Right cardiac atrium (tissue), 5 donors: ENCODE results near the gene COL23A1. TPM values are rescaled to one million over a fixed set of nuclear protein-coding genes. Genes with fewer than 3 reads are reported as not detected.

Experiments
- ATAC-seq, 2 donors: fragments of 200-7000 bp; cut with Tn5 transposase; one replicate each; pipeline versions ENCODE4 v1.8.0 to v1.9.1; 2020; ENCODE audit warnings: moderate library complexity in 2 of 2, mild to moderate bottlenecking in 1 of 2
- DNase-seq, 3 donors: peaks; one replicate each; pipeline ENCODE4 v3.0.0-alpha.2; 2020
- H3K27ac ChIP-seq: one replicate; pipeline ENCODE4 v1.5.1; 2013; ENCODE audit warnings: mild to moderate bottlenecking, low read length, control low read depth, moderate library complexity
- H3K27me3 ChIP-seq: one replicate; pipeline ENCODE4 v1.6.1; 2013; ENCODE audit not compliant: control insufficient read depth, insufficient read depth
- H3K4me1 ChIP-seq: one replicate; pipeline ENCODE4 v1.6.1; 2013; ENCODE audit warnings: low read length; ENCODE audit not compliant: control insufficient read depth, insufficient read depth
- H3K4me3 ChIP-seq: one replicate; pipeline ENCODE4 v1.5.1; 2013; ENCODE audit warnings: low read length, control low read depth
- H3K9me3 ChIP-seq: one replicate; pipeline ENCODE4 v1.6.1; 2013; ENCODE audit warnings: low read length; ENCODE audit not compliant: control insufficient read depth
- WGBS: extraction: QIAGEN DNeasy Blood & Tissue Kit; methylation state at CpG from one replicate; pipeline ENCODE4 v1.1.7; 2013; 5-methylcytosine and 5-hydroxymethylcytosine counted together
- intact Hi-C, 4 donors: fragments of 100-400 bp; cut with DNase I; formaldehyde crosslinking; loops; one replicate each; pipeline versions ENCODE4 v1.11.0 to v1.14.0; 2022 to 2023
- polyA plus RNA-seq: library from polyadenylated mRNA; stranded (reverse); fragments of 200-250 nt; gene quantifications from one replicate; pipeline ENCODE4 v1.2.3, GENCODE V29; 2013
- total RNA-seq, 4 donors: library from RNA; stranded (reverse); fragmentation: NEBNext Ultra II Directional; extraction: Animal tissue kit (Norgen Biotek cat#: 25700); gene quantifications; one replicate each; pipeline ENCODE4 v1.2.1, GENCODE V29; 2021
- donor health status: healthy with polysubstance abuse.
- donor health status: DM: no; HTN: yes; CAD: no.
- donor health status: DM: no; HTN: no; CAD: no.
- donor health status: DM: no; HTN: yes; CAD: no; lungs with severe emphysema.
- donor health status: DM: yes; HTN: yes; CAD: no.

Gene COL23A1
- total and polyA plus RNA-seq, 5 donors = 2.5 to 13.6 (median 6.3) TPM

DNA sequence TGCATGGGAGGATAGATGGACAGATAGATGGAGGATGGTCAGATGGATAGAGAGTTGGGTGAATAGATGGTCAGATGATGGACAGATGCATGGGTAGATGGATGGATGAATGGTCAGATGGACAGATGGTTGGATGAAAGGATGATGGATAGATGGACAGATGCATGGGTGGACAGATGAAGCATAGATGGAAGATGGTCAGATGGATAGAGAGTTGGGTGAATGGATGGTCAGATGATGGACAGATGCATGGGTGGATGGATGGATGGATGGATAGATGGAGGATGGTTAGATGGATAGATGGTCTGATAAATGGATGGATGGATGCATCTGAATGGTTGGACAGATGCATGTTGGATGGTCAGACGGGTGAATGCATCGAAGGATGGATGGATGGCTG lies 70.4 kb downstream of the COL23A1 start:
- H3K4me1 ChIP-seq = no peaks in the 10 kb centered on the region
- H3K27me3 ChIP-seq = no peaks in the 10 kb centered on the region
- 96% methylated on average over 2 of the region's 2 CpGs for WGBS
- no peaks in the 10 kb centered on the region for H3K9me3 ChIP-seq
- intact Hi-C loops = no loop called here
- H3K27ac ChIP-seq = no peak overlapping the region
- no peak overlapping the region for H3K4me3 ChIP-seq
- ATAC-seq = no peak
- no peak for DNase-seq

DNA sequence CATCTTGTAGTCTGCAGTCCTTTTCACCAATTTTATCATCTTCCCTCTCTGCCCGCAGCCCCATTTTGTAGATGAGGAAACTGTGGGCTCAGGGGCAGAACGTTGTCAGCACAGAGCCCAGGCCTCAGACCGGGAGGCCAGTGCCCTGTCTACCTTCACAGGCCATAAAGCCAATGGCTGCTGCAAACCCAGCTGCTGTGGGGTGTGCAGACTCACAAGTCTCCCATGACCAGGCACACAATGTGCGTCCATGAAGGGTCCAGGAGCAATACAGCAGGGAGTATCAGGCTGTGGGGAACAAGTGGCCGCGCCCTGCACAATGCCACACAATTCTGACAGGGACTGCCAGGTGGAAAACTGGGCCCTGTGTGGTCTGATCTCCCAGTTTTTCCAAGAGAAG lies 71.0 kb downstream of the COL23A1 start:
- H3K27ac ChIP-seq = no peak overlapping the region
- H3K4me1 ChIP-seq = no peaks in the 10 kb centered on the region
- WGBS = 98% methylated on average over 6 of the region's 6 CpGs
- no peaks in the 10 kb centered on the region for H3K27me3 ChIP-seq
- DNase-seq = no peak
- H3K4me3 ChIP-seq = no peak overlapping the region
- intact Hi-C loops = no loop called here
- no peak for ATAC-seq
- H3K9me3 ChIP-seq = no peaks in the 10 kb centered on the region

DNA sequence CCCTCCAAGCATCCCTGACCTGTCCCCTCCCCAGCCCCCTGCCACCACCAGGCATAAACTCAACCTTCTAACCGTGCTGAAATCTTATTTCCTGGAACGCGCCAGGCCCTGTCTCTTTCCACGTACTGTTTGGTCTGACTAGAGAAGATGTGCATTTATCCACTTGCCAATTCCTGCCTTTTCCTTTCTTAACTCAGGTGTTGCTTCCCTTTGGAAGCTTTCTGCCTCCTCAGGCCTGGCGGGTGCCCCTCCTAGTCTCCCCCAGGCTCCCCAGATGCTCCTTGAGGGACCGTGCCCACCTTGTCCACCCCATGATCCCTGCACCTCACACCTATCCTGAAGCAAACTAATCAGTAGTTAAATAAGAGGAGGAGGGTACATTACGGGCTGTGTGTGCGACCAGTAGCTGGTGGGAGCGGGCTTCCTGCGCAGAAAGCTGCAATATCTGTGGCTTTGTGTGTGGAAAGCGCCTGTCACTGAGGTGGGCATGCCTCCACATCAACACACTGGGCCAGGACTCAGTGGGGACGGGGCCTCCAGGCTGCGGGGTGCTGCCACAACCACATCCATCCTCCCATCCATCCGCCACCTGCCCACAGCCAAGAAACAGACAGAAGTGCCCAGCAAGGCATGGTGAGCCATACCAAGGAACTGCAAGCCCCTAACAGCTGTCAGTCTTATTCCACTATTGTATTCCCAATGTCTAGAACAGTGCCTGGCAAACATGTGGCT lies 73.5 kb downstream of the COL23A1 start:
- intact Hi-C loops = no loop called here
- Histone ChIP-seq H3K27ac (no peak overlapping the region), H3K9me3 (peaks cover 3% of the 10 kb centered on the region), H3K4me3 (no peak overlapping the region), H3K27me3 (no peaks in the 10 kb centered on the region), H3K4me1 (no peaks in the 10 kb centered on the region)
- no peak for DNase-seq
- ATAC-seq = no peak
- WGBS = 84% methylated on average over 14 of the region's 14 CpGs

DNA sequence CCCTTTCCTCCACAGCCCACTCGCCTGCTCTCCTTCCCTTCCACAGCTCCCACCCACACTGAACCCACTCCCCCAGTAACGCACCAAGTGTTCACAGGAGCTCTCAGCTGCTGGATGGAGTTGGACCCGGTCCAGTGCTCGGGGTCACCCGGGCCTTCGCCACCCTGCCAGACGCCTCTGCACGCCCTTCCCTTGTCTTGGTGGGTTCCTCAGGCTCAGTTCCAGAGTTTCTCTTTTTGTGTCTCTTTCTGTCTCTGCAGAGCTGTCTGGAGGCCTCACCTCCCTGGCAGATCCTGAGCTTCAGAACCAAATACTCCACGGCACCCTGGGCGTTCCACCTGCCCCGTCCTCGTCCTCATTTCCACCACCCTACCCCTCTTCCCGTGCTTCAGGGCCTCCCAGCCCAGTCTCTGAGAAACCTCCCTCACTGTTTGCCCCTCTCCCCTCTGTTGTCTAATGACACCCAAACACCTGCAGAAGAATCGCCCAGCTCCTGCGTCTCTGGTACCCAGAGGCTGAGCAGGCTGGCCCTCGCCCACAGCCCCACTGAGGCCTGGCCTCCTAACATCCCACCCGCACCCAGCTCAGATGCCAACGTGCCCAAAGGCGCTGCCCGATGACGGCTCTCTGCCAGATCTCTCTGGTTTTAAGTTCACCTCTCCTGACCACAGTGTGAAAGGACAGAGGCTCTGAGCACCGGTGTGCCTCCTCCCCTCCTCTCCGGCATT lies 74.3 kb downstream of the COL23A1 start:
- peaks cover 3% of the 10 kb centered on the region for H3K9me3 ChIP-seq
- intact Hi-C loops = no loop called here
- no peak for ATAC-seq
- no peak overlapping the region for H3K27ac ChIP-seq
- no peaks in the 10 kb centered on the region for H3K4me1 ChIP-seq
- 81% methylated on average over 23 of the region's 23 CpGs for WGBS
- no peaks in the 10 kb centered on the region for H3K27me3 ChIP-seq
- DNase-seq = no peak
- no peak overlapping the region for H3K4me3 ChIP-seq

DNA sequence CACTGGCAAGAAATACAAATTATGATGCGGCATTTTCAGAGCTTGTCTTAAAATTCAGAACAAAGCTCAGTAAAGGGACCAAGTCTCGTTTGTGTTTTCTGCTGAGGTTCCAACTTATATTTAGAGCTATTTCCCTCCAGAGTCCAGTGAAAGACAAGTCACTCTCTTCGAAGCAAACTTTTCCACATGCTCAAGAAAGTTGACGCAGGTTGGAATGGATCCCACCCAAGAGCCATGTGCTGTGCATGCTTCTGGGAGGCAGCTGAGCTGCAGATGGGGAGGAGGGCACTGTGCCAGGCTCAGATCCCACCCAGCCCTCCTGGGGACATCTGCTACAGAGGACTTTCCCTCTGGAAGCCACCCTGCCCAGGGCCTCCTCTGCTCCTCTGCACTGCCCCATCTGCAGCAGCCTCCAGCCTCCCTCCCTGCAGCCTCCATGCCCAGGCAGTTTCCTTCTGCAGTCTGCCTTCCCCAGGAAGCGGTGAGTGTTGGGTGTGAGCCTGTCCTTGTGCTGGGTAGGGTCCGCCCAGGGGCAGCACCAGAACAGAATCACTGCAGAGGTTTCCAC lies 75.3 kb downstream of the COL23A1 start:
- H3K27me3 ChIP-seq = no peaks in the 10 kb centered on the region
- H3K4me3 ChIP-seq = no peak overlapping the region
- WGBS = 76% methylated on average over 6 of the region's 6 CpGs
- ATAC-seq = no peak
- no peaks in the 10 kb centered on the region for H3K4me1 ChIP-seq
- no peak for DNase-seq
- H3K9me3 ChIP-seq = peaks cover 3% of the 10 kb centered on the region
- no peak overlapping the region for H3K27ac ChIP-seq
- intact Hi-C loops = no loop called here

DNA sequence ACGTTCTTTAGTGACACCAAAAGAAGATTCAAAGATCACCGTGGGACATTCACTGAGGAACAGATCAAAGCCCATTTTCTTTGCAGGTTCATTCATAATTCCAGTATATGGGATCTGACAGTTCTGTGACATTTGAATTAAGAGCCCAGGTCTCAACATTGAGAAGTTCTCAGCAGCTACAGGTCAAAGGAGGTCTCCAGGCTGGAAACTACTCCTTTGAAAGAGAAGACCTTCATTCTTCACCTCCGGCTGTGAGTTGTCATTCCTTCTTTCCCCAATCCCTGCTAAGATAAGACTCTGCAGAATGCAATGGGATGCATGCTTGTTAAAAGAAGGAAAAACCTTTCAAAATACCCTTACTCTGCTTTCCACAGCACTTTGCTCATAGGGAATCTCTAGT lies 79.0 kb downstream of the COL23A1 start:
- no peak overlapping the region for H3K27ac ChIP-seq
- ATAC-seq (no peak), DNase-seq (no peak)
- H3K27me3 ChIP-seq = no peaks in the 10 kb centered on the region
- intact Hi-C loops = no loop called here
- H3K4me3 ChIP-seq = no peak overlapping the region
- peaks cover 3% of the 10 kb centered on the region for H3K9me3 ChIP-seq
- WGBS = 54% methylated on average over 3 of the region's 3 CpGs
- H3K4me1 ChIP-seq = no peaks in the 10 kb centered on the region

DNA sequence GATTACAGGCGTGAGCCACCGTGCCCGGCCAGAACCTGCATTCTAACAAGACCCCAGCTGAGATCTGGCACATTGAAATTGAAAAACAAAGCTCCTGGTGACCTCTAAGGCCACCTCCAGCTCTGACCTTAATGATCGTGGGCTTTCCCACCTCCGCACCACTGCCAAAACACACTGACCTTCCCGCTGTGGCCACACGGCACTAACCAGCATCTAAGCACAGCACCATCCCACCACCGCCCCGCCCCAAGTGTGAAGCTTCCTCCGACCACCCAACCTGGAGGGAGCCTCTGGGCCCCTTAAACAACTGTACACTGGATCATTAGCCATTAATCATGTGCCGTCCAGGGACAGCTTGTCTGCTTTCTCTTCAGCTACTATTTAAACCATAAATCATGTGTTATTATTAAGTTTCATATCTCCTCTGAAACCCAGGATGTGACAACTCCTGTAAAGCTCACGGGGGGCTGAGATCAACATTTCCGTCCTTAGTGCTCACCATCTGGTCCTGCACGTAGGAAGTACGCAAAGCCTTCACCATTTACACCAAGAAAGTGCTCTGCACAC lies 80.6 kb downstream of the COL23A1 start:
- intact Hi-C loops = no loop called here
- 89% methylated on average over 15 of the region's 15 CpGs for WGBS
- no peak for ATAC-seq
- H3K4me1 ChIP-seq = no peaks in the 10 kb centered on the region
- DNase-seq = no peak
- H3K27ac ChIP-seq = no peak overlapping the region
- no peaks in the 10 kb centered on the region for H3K27me3 ChIP-seq
- no peak overlapping the region for H3K4me3 ChIP-seq
- peaks cover 3% of the 10 kb centered on the region for H3K9me3 ChIP-seq

DNA sequence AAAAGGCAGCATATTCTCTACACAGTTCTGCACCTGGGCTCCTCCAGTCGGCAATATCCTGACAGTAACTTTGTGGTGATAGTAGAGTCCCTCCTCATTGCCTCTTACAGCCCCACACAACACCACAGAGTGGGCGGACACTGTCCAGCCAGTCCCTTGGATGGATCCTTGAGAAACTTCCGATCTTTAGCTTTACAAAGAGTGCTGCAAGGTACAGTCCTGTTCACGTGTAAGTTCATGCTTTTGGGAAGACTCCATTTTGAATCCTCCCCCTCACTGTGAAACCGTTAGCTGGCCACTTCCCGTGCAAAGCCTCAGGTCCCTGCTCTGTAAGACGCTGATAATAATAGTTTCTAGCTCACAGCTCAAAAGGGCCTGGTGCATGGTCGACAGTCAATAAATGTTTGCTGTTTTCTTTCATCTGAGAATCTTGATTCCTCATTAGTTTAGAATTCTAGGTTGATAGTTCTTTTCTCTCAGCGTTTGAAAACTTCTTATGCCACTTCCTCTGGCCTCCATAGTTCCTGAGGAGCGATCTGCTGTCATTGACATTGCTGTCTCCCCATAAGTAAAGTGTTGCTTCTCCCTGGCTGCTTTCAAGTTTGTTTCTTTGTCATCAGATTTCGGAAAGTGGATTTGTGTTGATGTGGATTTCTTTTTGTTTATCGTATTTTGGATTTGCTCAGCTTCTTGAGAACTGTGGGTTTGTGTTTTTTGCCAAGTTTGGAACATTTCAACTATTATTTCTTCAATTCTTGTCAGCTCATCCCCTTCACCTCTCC lies 82.9 kb downstream of the COL23A1 start:
- Histone ChIP-seq H3K27ac (no peak overlapping the region), H3K4me1 (no peaks in the 10 kb centered on the region), H3K9me3 (no peaks in the 10 kb centered on the region), H3K27me3 (no peaks in the 10 kb centered on the region), H3K4me3 (no peak overlapping the region)
- ATAC-seq (no peak), DNase-seq (no peak)
- intact Hi-C loops = no loop called here
- WGBS = 88% methylated on average over 12 of the region's 12 CpGs

DNA sequence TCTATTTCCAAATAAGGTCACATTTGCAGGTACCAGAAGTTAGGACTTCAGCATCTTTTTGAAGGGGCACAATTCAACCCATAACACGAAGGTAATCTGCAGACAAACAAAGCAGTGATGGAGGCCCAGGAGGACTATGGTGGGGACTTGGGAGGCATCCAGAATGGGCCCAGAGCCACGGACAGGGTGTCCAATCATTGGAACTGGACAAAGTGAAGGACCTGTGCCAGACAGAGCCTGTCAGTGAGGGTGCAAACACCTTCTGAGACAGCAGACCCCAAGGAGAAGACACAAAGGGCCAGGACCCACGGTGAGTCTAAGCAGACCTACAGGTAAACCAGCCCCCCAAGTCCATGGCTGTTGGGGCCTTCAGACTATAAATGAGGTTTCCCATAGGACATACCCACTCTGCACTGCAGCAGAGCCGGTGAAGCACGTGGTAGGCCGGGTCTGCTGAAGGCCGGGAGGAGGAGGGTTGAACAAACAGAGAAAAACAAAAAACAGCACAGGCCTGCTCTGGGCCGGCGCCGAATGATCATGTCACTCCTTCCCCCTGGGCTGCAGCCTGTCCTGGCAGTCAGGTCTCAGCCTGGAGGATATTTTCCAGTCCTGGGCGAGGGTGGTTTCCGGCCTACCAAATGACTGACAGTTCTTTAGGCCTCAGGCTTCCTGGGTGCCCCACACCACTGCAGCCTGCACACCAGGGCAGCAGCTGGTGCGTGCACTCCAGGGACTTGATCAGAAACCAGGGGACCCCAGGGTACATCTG lies 84.4 kb downstream of the COL23A1 start:
- Histone ChIP-seq H3K27me3 (no peaks in the 10 kb centered on the region), H3K27ac (no peak overlapping the region), H3K4me3 (no peak overlapping the region), H3K4me1 (no peaks in the 10 kb centered on the region), H3K9me3 (no peaks in the 10 kb centered on the region)
- 78% methylated on average over 13 of the region's 13 CpGs for WGBS
- intact Hi-C loops = no loop called here
- peak in 1 of 2 donors; percentile 73 for ATAC-seq
- no peak for DNase-seq

DNA sequence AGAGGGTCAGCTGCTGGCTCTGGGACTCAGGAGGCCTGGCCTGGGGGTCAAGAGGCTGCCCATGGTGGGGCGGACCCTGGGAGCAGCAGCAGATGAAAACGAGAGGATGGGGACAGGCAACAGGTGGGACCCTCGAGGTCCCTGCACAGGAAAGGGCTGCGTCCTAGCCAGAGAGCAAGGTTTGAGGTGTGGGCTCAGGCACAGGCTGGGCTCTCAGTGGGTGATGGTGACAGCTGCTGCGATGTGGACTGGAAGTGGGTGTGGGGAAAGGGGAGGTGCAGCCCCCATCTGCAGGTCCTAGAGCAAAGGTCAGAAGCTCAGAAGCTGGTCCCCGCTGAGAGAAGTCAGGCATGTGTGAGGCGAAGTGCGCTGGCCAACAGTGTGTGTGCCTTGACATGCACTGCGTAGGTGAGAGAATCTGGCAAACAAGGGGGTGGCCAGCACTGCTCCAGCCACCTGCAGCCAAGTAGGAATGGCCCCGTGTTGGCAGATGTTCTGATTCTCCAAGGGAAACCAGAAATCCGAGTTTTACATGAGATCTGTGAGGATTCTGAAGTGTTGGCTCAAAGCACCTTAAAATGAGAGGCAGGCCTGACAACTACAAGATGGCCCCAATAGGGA lies 85.7 kb downstream of the COL23A1 start:
- Histone ChIP-seq H3K4me1 (no peaks in the 10 kb centered on the region), H3K9me3 (no peaks in the 10 kb centered on the region), H3K4me3 (no peak overlapping the region), H3K27me3 (no peaks in the 10 kb centered on the region), H3K27ac (no peak overlapping the region)
- DNase-seq (no peak), ATAC-seq (no peak)
- intact Hi-C loops = no loop called here
- WGBS = 79% methylated on average over 11 of the region's 11 CpGs
